Measurements from ENCODE around the gene LGALSL.

DNA sequence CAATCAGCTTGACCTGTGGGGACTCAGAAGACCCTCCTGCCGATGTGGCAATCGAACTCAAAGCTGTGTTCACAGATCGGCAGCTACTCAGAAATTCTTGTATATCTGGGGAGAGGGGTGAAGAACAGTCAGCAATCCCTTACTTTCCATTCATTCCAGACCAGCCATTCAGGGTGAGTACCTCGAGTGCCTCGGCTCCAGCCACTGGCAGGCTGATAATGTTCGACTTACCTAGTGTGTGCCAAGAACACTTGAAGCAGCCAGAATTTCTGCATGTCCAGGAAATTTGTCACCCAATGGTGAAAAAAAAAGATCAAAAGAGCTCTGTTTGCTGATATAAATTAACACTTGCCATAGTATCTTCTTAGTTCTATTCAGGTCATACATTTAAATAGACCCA lies 2.3 kb downstream of the LGALSL start:
- TF ChIP-seq POLR2AphosphoS5 (IDR thresholded peaks at IDR 0.05; ENCODE audit: low read depth, low read length) (no peak), POLR2A (IDR thresholded peaks at IDR 0.05; ENCODE audit: low read depth, low read length) (no peak), TAF1 (IDR thresholded peaks at IDR 0.05; ENCODE audit: low read depth, low read length) (no peak), SPI1 (IDR thresholded peaks at IDR 0.05; ENCODE audit: low read depth, low read length) (no peak)

Measured in GM12891 (cell line).